Measurements from ENCODE around the gene PNISR. TPM values are rescaled to one million over a fixed set of nuclear protein-coding genes. Genes with fewer than 3 reads are reported as not detected.

PNISR gene, protein sequence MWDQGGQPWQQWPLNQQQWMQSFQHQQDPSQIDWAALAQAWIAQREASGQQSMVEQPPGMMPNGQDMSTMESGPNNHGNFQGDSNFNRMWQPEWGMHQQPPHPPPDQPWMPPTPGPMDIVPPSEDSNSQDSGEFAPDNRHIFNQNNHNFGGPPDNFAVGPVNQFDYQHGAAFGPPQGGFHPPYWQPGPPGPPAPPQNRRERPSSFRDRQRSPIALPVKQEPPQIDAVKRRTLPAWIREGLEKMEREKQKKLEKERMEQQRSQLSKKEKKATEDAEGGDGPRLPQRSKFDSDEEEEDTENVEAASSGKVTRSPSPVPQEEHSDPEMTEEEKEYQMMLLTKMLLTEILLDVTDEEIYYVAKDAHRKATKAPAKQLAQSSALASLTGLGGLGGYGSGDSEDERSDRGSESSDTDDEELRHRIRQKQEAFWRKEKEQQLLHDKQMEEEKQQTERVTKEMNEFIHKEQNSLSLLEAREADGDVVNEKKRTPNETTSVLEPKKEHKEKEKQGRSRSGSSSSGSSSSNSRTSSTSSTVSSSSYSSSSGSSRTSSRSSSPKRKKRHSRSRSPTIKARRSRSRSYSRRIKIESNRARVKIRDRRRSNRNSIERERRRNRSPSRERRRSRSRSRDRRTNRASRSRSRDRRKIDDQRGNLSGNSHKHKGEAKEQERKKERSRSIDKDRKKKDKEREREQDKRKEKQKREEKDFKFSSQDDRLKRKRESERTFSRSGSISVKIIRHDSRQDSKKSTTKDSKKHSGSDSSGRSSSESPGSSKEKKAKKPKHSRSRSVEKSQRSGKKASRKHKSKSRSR
- total RNA-seq: 100 to 1,000 TPM; 148 to 159 TPM

DNA sequence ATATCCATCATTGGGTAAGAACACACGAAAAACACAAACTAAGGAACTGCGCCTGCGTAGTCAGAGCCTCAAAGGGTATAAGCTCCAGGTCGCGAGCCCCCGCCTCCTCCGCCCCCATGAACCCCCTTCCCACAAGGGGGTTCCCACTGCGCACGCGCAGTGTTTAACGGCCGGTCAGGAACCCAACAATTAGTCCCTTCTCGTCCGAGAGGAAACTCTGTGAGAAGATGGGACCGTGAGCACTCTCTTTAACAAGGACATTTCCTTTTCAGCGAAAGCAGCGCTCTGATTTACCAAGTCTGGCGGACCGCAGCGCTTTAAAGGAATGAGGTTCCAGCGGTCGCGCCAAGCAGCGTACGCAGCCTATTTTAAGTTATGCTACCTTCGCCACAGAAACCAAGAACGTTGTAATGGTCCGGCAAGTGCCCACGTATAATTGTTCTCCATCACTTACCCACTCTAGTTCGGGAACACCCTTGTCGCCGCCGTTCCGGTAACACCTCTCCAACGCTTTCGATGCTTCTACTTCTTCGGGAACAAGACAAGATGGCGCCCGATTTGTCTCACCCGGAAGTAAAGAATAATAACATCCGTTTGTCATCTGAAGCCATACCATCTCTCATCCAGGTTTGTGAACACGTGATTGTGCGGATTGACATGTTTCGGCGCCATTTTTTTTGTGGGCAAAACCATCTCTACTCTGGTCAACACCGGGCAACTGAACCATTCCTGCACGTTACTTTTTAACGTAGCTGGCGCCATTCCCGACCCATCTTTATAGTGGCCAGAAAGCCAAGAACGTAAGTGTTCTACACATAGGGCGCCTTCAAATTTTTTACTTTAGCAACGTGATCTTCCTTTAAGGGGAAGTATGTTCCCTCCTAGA lies at the start of gene PNISR:
PNISR (minus strand) TSS at position 548 of the 886 bp plus-strand sequence. CDS start 10,649 bp downstream, outside the sequence.

DNA sequence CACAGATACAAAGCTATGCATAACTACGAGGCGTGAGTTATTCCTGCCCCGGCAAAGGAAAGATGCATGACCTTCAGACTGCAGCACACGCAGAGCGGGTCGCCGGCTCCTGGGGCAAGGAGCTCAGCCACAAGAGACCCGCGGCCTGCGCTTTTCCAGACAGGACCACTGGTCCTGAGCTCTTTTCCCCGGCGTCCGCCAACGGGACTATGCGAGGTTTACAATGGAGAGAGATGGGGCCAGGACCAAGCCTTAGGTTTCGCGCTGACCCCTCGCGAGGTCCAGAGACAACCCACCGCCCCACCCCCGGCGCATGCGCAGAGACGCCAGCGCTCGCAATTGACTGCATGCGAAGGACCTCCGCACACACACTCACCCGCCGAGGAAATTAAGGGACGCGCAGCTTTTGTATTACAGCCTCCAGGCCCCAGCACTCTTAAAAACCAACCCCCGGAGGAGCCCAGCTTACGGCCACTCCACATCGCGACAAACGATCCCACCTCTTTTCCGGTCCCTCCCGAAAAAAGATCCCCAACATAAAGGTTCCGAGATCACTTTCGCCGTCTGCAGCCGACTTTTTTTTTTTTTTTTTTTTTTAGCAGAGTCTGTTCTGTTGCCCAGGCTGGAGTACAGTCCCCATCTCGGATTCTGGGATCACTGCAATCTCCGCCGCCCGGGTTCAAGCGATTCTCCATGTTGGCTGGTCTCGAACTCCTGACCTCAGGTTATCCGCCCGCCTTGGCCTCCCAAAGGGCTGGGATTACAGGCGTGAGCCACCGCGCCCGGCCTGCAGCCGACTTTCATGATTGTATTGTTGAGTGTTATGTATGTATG lies 31.2 kb downstream of the PNISR start, which contains the start of gene COQ3:
COQ3 (minus strand) TSS at position 498 of the 834 bp plus-strand sequence; CDS start at position 482, 16 bp downstream.

DNA sequence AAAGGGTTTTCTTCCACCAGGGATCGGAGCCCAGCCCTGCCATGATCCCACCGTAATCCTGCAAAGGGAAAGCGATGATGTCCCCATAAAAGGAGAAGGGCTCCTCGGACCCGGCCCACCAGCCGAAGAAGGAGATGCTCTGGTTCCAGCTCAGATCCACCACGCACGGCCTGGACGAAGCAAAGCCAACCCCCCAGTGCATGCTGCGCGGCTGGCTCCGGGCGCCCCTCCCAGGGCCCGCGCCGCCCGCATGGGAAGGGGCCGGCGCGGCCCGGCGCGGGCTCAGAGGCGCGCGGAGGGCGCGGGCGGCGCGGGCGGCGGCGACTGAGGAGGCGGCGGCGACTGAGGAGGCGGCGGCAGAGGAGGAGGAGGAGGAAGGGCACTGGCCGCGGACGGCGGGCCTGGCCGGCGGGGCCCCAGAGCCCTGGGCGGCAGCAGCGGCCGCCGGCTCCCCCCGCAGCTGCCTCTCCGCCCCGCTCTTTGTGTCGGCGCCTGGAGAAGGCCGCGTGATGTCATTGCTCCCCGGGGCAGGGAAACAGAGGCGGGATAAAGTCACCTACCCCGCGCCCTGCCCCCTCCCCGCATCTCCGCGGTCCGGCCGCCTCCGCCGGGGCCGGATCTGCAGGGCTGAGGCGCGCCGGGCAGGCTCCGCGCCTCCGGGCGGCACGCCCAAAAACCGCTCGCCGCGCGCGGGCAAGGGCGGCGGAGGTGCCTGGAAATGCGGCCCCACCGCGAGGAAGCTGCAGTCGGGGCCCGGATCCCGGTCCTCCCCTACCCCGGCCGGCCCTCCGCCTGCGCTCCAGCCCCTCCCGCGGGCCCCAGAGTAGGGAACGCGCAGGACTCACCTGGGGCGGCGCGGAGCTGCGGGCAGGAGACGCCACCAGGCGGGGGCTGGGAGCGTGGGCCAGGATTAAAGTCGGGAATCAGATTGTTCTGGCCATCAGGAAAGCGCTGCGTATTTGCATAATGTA lies 75.7 kb downstream of the PNISR start, which contains the start of gene FAXC:
FAXC (minus strand) TSS at position 504 of the 971 bp plus-strand sequence; CDS start at position 202, 302 bp downstream.

Other genes starting within 250 kb of the PNISR start
- gene FAXC, start 75.6 kb downstream of the PNISR start, total RNA-seq: not detected
- gene COQ3, start 31.1 kb downstream of the PNISR start, total RNA-seq: 1 to 10 TPM; 5.9 to 6.7 TPM
- gene USP45, start 90.1 kb upstream of the PNISR start, total RNA-seq: 1 to 10 TPM; 5.2 to 6.1 TPM
- gene CCNC, start 143.4 kb upstream of the PNISR start, total RNA-seq: 10 to 100 TPM; 39.4 to 39.5 TPM
- gene PRDM13, start 181.5 kb upstream of the PNISR start, total RNA-seq: not detected

Data from activated naive CD4-positive, alpha-beta T cell treated with anti-CD3 and anti-CD28 coated beads, Interleukin-2, amount 10 ng/mL, durations not matched to agents 5 hours and 36 hours (primary cell).